Neural progenitor cell (in vitro differentiated cells): ENCODE data around the gene PPP2R5C. TPM values are rescaled to one million over a fixed set of nuclear protein-coding genes. Genes with fewer than 3 reads are reported as not detected.

ENCODE experiments used
- DNase-seq: peaks from one replicate; pipeline ENCODE4 v3.0.0-alpha.2; 2016; ENCODE audit warnings: low spot score
- H2AFZ ChIP-seq: fragments of 200-600 bp; sonication (generic); replicated peaks from 2 replicates; pipeline ENCODE4 v1.6.1; 2016; ENCODE audit warnings: antibody characterized with exemption
- H3F3A ChIP-seq: fragments of 200-600 bp; sonication (generic); 2 replicates; pipeline ENCODE4 v1.6.1; 2016; ENCODE audit warnings: antibody characterized with exemption, low read depth
- H3K27ac ChIP-seq: fragments of 200-600 bp; sonication (generic); 2 replicates; pipeline ENCODE4 v1.5.1; 2016; ENCODE audit warnings: mild to moderate bottlenecking
- H3K27me3 ChIP-seq: fragments of 200-600 bp; sonication (generic); 2 replicates; pipeline ENCODE4 v1.6.1; 2016; ENCODE audit warnings: mild to moderate bottlenecking, moderate library complexity
- H3K36me3 ChIP-seq: fragments of 200-600 bp; sonication (generic); 2 replicates; pipeline ENCODE4 v1.5.1; 2016
- H3K4me1 ChIP-seq: fragments of 200-600 bp; sonication (generic); 2 replicates; pipeline ENCODE4 v1.6.1; 2016; ENCODE audit warnings: mixed run types
- H3K4me2 ChIP-seq: fragments of 200-600 bp; sonication (generic); 2 replicates; pipeline ENCODE4 v1.6.1; 2016
- H3K4me3 ChIP-seq: fragments of 200-600 bp; sonication (generic); 2 replicates; pipeline ENCODE4 v1.5.1; 2016
- H3K79me2 ChIP-seq: fragments of 200-600 bp; sonication (generic); 2 replicates; pipeline ENCODE4 v1.6.1; 2016; ENCODE audit warnings: low read depth
- H3K9ac ChIP-seq: fragments of 200-600 bp; sonication (generic); 2 replicates; pipeline ENCODE4 v1.6.1; 2016
- H3K9me3 ChIP-seq: fragments of 200-600 bp; sonication (generic); 2 replicates; pipeline ENCODE4 v1.5.1; 2016; ENCODE audit warnings: low read depth
- H4K20me1 ChIP-seq: fragments of 200-600 bp; sonication (generic); 2 replicates; pipeline ENCODE4 v1.6.1; 2016; ENCODE audit warnings: low read depth
- H3K27ac Mint-ChIP-seq: 3 replicates; pipeline ENCODE4 v1.8.0; 2021; ENCODE audit warnings: mixed read lengths
- H3K27me3 Mint-ChIP-seq: 2 replicates; pipeline ENCODE4 v1.8.0; 2022; ENCODE audit warnings: low read depth, mild to moderate bottlenecking, inconsistent platforms, moderate library complexity, mixed read lengths; ENCODE audit not compliant: insufficient read depth
- H3K36me3 Mint-ChIP-seq: 3 replicates; pipeline ENCODE4 v1.8.0; 2021; ENCODE audit warnings: mixed read lengths
- H3K4me1 Mint-ChIP-seq: 3 replicates; pipeline ENCODE4 v1.8.0; 2021; ENCODE audit warnings: mixed read lengths
- H3K4me3 Mint-ChIP-seq: 3 replicates; pipeline ENCODE4 v1.8.0; 2021; ENCODE audit warnings: mild to moderate bottlenecking, moderate library complexity, mixed read lengths
- H3K9me3 Mint-ChIP-seq: 3 replicates; pipeline ENCODE4 v1.8.0; 2020; ENCODE audit warnings: mixed read lengths
- CTCF ChIP-seq: fragments of 200-600 bp; sonication (generic); IDR thresholded peaks from 2 replicates; pipeline ENCODE4 v1.5.1; 2017; ENCODE audit warnings: antibody characterized with exemption, mild to moderate bottlenecking
- EZH2 ChIP-seq: fragments of 200-600 bp; sonication (generic); IDR thresholded peaks from 2 replicates; pipeline ENCODE4 v1.6.1; 2017; ENCODE audit warnings: antibody characterized with exemption, mild to moderate bottlenecking, moderate library complexity
- EZH2phosphoT487 ChIP-seq: fragments of 200-600 bp; sonication (generic); IDR thresholded peaks from 2 replicates; pipeline ENCODE4 v1.6.1; 2017; ENCODE audit warnings: antibody characterized with exemption
- total RNA-seq: library from RNA; depleted of rRNA; stranded (reverse); fragments of >200 nt; gene quantifications from 2 replicates; pipeline ENCODE4 v1.2.3, GENCODE V29; 2015; ENCODE audit warnings: low replicate concordance

PPP2R5C gene
- total RNA-seq, 1 donor from 2014 or later, result 183 TPM

- H3F3A ChIP-seq, result no peaks in the 10 kb centered on the region
- H2AFZ ChIP-seq, result no peak overlapping the region
- no peak overlapping the region for H3K4me3 ChIP-seq
- peaks cover 19% of the 10 kb centered on the region for H4K20me1 ChIP-seq
- Mint-ChIP-seq H3K4me1 (no peaks in the 10 kb centered on the region), H3K36me3 (peaks cover 32% of the 10 kb centered on the region), H3K4me3 (no peak overlapping the region), H3K9me3 (peaks cover 2% of the 10 kb centered on the region), H3K27me3 (no peaks in the 10 kb centered on the region), H3K27ac (no peak overlapping the region)
- H3K27me3 ChIP-seq, result no peaks in the 10 kb centered on the region
- no peak for DNase-seq
- peaks cover 8% of the 10 kb centered on the region for H3K79me2 ChIP-seq
- H3K36me3 ChIP-seq, result no peaks in the 10 kb centered on the region
- H3K9me3 ChIP-seq, result no peaks in the 10 kb centered on the region
- TF ChIP-seq EZH2, result no peak
- no peak for TF ChIP-seq CTCF
- no peak for TF ChIP-seq EZH2phosphoT487
- no peak overlapping the region for H3K9ac ChIP-seq
- no peak overlapping the region for H3K4me2 ChIP-seq
- H3K27ac ChIP-seq, result no peak overlapping the region
- H3K4me1 ChIP-seq, result no peaks in the 10 kb centered on the region
Observed at GRCh38 chr14:101862711-101863110, 101.2 kb downstream of the PPP2R5C start.

- Mint-ChIP-seq H3K27me3 (peaks cover 5% of the 10 kb centered on the region), H3K27ac (no peak overlapping the region), H3K4me3 (no peak overlapping the region), H3K4me1 (peaks cover 2% of the 10 kb centered on the region), H3K36me3 (peaks cover 29% of the 10 kb centered on the region), H3K9me3 (peaks cover 2% of the 10 kb centered on the region)
- Histone ChIP-seq H4K20me1 (peaks cover 16% of the 10 kb centered on the region), H3K27ac (no peak overlapping the region), H3K36me3 (no peaks in the 10 kb centered on the region), H2AFZ (no peak overlapping the region), H3K4me2 (no peak overlapping the region), H3K27me3 (no peaks in the 10 kb centered on the region), H3K4me3 (no peak overlapping the region), H3K9ac (no peak overlapping the region), H3K9me3 (no peaks in the 10 kb centered on the region), H3K79me2 (peaks cover 27% of the 10 kb centered on the region), H3F3A (no peaks in the 10 kb centered on the region), H3K4me1 (peaks cover 2% of the 10 kb centered on the region)
- no peak for DNase-seq
- TF ChIP-seq EZH2 (no peak), EZH2phosphoT487 (no peak), CTCF (no peak)
Observed at GRCh38 chr14:101865288-101865687, 103.8 kb downstream of the PPP2R5C start.

GRCh38 chr14:101867854-101868253 lies 106.3 kb downstream of the PPP2R5C start:
- H3K9ac ChIP-seq, result no peak overlapping the region
- Mint-ChIP-seq H3K9me3 (peaks cover 2% of the 10 kb centered on the region), H3K36me3 (peaks cover 22% of the 10 kb centered on the region), H3K4me3 (no peak overlapping the region), H3K27ac (no peak overlapping the region), H3K27me3 (peaks cover 5% of the 10 kb centered on the region), H3K4me1 (peaks cover 5% of the 10 kb centered on the region)
- H3K9me3 ChIP-seq, result no peaks in the 10 kb centered on the region
- H3K27me3 ChIP-seq, result no peaks in the 10 kb centered on the region
- no peak for DNase-seq
- TF ChIP-seq EZH2 (no peak), CTCF (no peak), EZH2phosphoT487 (no peak)
- H3K79me2 ChIP-seq, result peaks cover 49% of the 10 kb centered on the region
- no peak overlapping the region for H3K4me2 ChIP-seq
- H4K20me1 ChIP-seq, result peaks cover 26% of the 10 kb centered on the region
- no peak overlapping the region for H3K27ac ChIP-seq
- no peak overlapping the region for H3K4me3 ChIP-seq
- peaks cover 2% of the 10 kb centered on the region for H3K4me1 ChIP-seq
- H2AFZ ChIP-seq, result no peak overlapping the region
- no peaks in the 10 kb centered on the region for H3F3A ChIP-seq
- H3K36me3 ChIP-seq, result no peaks in the 10 kb centered on the region
